SK-N-SH (cell line): ENCODE measurements around the gene CASP8AP2. TPM values are rescaled to one million over a fixed set of nuclear protein-coding genes. Genes with fewer than 3 reads are reported as not detected.

Experiments
- CTCF ChIA-PET: fragments of 300-600, 350-600 bp; formaldehyde crosslinking; extraction: SDS; loops from one replicate; lab custom pipeline; 2021; lab: Yijun Ruan, JAX
- POLR2A ChIA-PET: fragments of 350-600 bp; sonication (Branson Sonifier 250); formaldehyde crosslinking; extraction: SDS; loops from one replicate; lab custom pipeline; 2020; ENCODE audit warnings: antibody characterized with exemption, inconsistent platforms; lab: Yijun Ruan, JAX
- DNase-seq: peaks from one replicate; pipeline ENCODE4 v3.0.0; 2012
- H2AFZ ChIP-seq: fragments of 200-600 bp; sonication (generic); 2 replicates; pipeline ENCODE4 v1.8.1; 2016; ENCODE audit warnings: antibody characterized with exemption, mild to moderate bottlenecking, low read depth
- H3F3A ChIP-seq: fragments of 200-600 bp; sonication (generic); replicated peaks from 2 replicates; pipeline ENCODE3; 2016; ENCODE audit warnings: antibody characterized with exemption, mild to moderate bottlenecking; ENCODE audit not compliant: insufficient read depth
- H3K27ac ChIP-seq, 2 experiments: fragments of 200-500 bp in 1 of 2; fragments of 200-600 bp in 1 of 2; sonication (Bioruptor generic) in 1 of 2; sonication (generic), shearing (Covaris generic) in 1 of 2; 2 replicates each; pipeline versions ENCODE4 v1.5.1 to v1.6.1; 2014 to 2016; ENCODE audit warnings: low read depth in 2 of 2, inconsistent platforms in 1 of 2, low read length in 1 of 2, mild to moderate bottlenecking in 1 of 2, mixed read lengths in 1 of 2
- H3K27me3 ChIP-seq: fragments of 200-600 bp; sonication (generic), shearing (Covaris generic); 2 replicates; pipeline ENCODE4 v1.6.1; 2016; ENCODE audit warnings: mixed run types; ENCODE audit not compliant: insufficient read depth
- H3K36me3 ChIP-seq, 2 experiments: fragments of 200-500 bp in 1 of 2; fragments of 200-600 bp in 1 of 2; sonication (Bioruptor generic) in 1 of 2; sonication (generic) in 1 of 2; replicated peaks in 1 of 2; 2 replicates each; pipeline versions ENCODE3 to v1.5.1; 2014 to 2016; ENCODE audit warnings: low read length in 1 of 2, mild to moderate bottlenecking in 1 of 2; ENCODE audit not compliant: insufficient read depth in 2 of 2, control insufficient read depth in 1 of 2
- H3K4me1 ChIP-seq, 2 experiments: fragments of 200-500 bp in 1 of 2; fragments of 200-600 bp in 1 of 2; sonication (Bioruptor generic) in 1 of 2; sonication (generic), shearing (Covaris generic) in 1 of 2; 2 replicates each; pipeline versions ENCODE4 v1.5.1 to v1.6.1; 2014 to 2016; ENCODE audit warnings: low read depth in 1 of 2, low read length in 1 of 2, mixed run types in 1 of 2; ENCODE audit not compliant: insufficient read depth in 2 of 2, control insufficient read depth in 1 of 2
- H3K4me2 ChIP-seq: fragments of 200-600 bp; sonication (generic), shearing (Covaris generic); 2 replicates; pipeline ENCODE4 v1.6.1; 2017; ENCODE audit warnings: mixed run types
- H3K4me3 ChIP-seq, 2 experiments: fragments of 200-500 bp in 1 of 2; fragments of 200-600 bp in 1 of 2; sonication (Bioruptor generic) in 1 of 2; sonication (generic), shearing (Covaris generic) in 1 of 2; 2 replicates each; pipeline versions ENCODE4 v1.5.1 to v1.8.1; 2014 to 2016; ENCODE audit warnings: low read depth in 2 of 2, inconsistent platforms in 1 of 2, low read length in 1 of 2, mild to moderate bottlenecking in 1 of 2, mixed read lengths in 1 of 2, moderate library complexity in 1 of 2
- H3K79me2 ChIP-seq: fragments of 200-600 bp; sonication (generic); 2 replicates; pipeline ENCODE4 v1.8.1; 2017; ENCODE audit warnings: mild to moderate bottlenecking; ENCODE audit not compliant: insufficient read depth
- H3K9ac ChIP-seq: fragments of 200-600 bp; sonication (generic); 2 replicates; pipeline ENCODE4 v1.6.1; 2017; ENCODE audit warnings: mixed run types
- H3K9me2 ChIP-seq: fragments of 200-600 bp; sonication (generic); 2 replicates; pipeline ENCODE4 v1.6.1; 2017; ENCODE audit warnings: mixed run types
- H3K9me3 ChIP-seq: fragments of 200-600 bp; sonication (generic); 2 replicates; pipeline ENCODE4 v1.6.1; 2017; ENCODE audit warnings: mixed run types, mild to moderate bottlenecking, moderate library complexity
- H4K20me1 ChIP-seq: fragments of 200-600 bp; sonication (generic); 2 replicates; pipeline ENCODE4 v1.6.1; 2017; ENCODE audit warnings: mild to moderate bottlenecking, mixed run types; ENCODE audit not compliant: insufficient read depth
- CHD2 ChIP-seq: fragments of 150-350 bp; IDR thresholded peaks from 2 replicates; pipeline ENCODE4 v1.6.1; 2018; ENCODE audit warnings: low read length; ENCODE audit not compliant: partially characterized antibody
- ELF1 ChIP-seq: IDR thresholded peaks from 2 replicates; pipeline ENCODE4 v1.4.0; 2012
- EP300 ChIP-seq, 2 experiments: IDR thresholded peaks; 2 replicates each; pipeline versions ENCODE4 v1.4.0 to v1.6.1; 2012; ENCODE audit warnings: borderline replicate concordance in 1 of 2, low read depth in 1 of 2, low read length in 1 of 2
- EZH2phosphoT487 ChIP-seq: fragments of 200-600 bp; sonication (generic); IDR thresholded peaks from 2 replicates; pipeline ENCODE4 v1.6.1; 2017; ENCODE audit warnings: low read depth, mixed run types, mild to moderate bottlenecking, antibody characterized with exemption, moderate library complexity, borderline replicate concordance
- FOXJ3 ChIP-seq: sonication (generic); formaldehyde crosslinking; IDR thresholded peaks from 2 replicates; pipeline ENCODE4 v1.5.1; 2020; ENCODE audit warnings: mild to moderate bottlenecking, missing genetic modification reagents
- GATA2 ChIP-seq: sonication (generic); formaldehyde crosslinking; IDR thresholded peaks from 2 replicates; pipeline ENCODE4 v1.5.0; 2020; ENCODE audit warnings: mild to moderate bottlenecking, missing genetic modification reagents
- MEF2A ChIP-seq: IDR thresholded peaks from 2 replicates; pipeline ENCODE4 v1.4.0; 2012; ENCODE audit warnings: low read depth, borderline replicate concordance
- MXI1 ChIP-seq: IDR thresholded peaks from 2 replicates; pipeline ENCODE4 v1.6.1; 2012; ENCODE audit warnings: mild to moderate bottlenecking, low read depth, low read length, improper control_type of control experiment
- NFIC ChIP-seq: IDR thresholded peaks from 2 replicates; pipeline ENCODE4 v1.4.0; 2012; ENCODE audit warnings: borderline replicate concordance
- NRF1 ChIP-seq: IDR thresholded peaks from 2 replicates; pipeline ENCODE4 v1.6.1; 2012; ENCODE audit warnings: low read depth, mild to moderate bottlenecking, low read length
- POLR2AphosphoS5 ChIP-seq: IDR thresholded peaks from 2 replicates; pipeline ENCODE4 v1.6.1; 2012; ENCODE audit warnings: low read depth, low read length
- RAD21 ChIP-seq: IDR thresholded peaks from 2 replicates; pipeline ENCODE4 v1.6.1; 2012; ENCODE audit warnings: mild to moderate bottlenecking, low read length
- RXRA ChIP-seq: IDR thresholded peaks from 2 replicates; pipeline ENCODE4 v1.4.0; 2012; ENCODE audit warnings: low read depth, mild to moderate bottlenecking, borderline replicate concordance
- SIN3A ChIP-seq: IDR thresholded peaks from 2 replicates; pipeline ENCODE4 v1.6.1; 2012; ENCODE audit warnings: low read depth, mild to moderate bottlenecking, low read length, moderate library complexity, borderline replicate concordance
- TAF1 ChIP-seq: IDR thresholded peaks from 2 replicates; pipeline ENCODE4 v1.6.1; 2012; ENCODE audit warnings: low read depth, mild to moderate bottlenecking, low read length, moderate library complexity, borderline replicate concordance
- TCF12 ChIP-seq: IDR thresholded peaks from 2 replicates; pipeline ENCODE4 v1.4.0; 2012
- TEAD4 ChIP-seq: IDR thresholded peaks from 2 replicates; pipeline ENCODE4 v1.4.0; 2012; ENCODE audit warnings: mild to moderate bottlenecking, borderline replicate concordance; ENCODE audit not compliant: insufficient read depth
- YY1 ChIP-seq: IDR thresholded peaks from 2 replicates; pipeline ENCODE4 v1.4.0; 2012; ENCODE audit warnings: low read depth, mild to moderate bottlenecking
- WGBS: methylation state at CpG from one replicate; pipeline ENCODE4 v1.1.6; 2017; ENCODE audit warnings: low lambda C conversion rate; 5-methylcytosine and 5-hydroxymethylcytosine counted together
- polyA plus RNA-seq, 3 experiments: library from polyadenylated mRNA; depleted of rRNA; stranded (reverse); fragments of >200 nt; gene quantifications; 2 replicates each; pipeline ENCODE4 v1.2.3, GENCODE V29; 2012
- TF ChIP-seq, protein P1 (sequence below): IDR thresholded peaks from 2 replicates; pipeline ENCODE4 v1.4.0; 2012; ENCODE audit warnings: low read depth, borderline replicate concordance
- TF ChIP-seq, protein P2 (sequence below): IDR thresholded peaks from 2 replicates; pipeline ENCODE4 v1.4.0; 2012; ENCODE audit warnings: low read depth, borderline replicate concordance
- TF ChIP-seq, protein P3 (sequence below): IDR thresholded peaks from 2 replicates; pipeline ENCODE4 v1.4.0; 2012; ENCODE audit warnings: low read depth

CASP8AP2 gene
- polyA plus RNA-seq, 1 of the 3 experiments (the other 2 are of a cell fraction), result 2.8 TPM

DNA sequence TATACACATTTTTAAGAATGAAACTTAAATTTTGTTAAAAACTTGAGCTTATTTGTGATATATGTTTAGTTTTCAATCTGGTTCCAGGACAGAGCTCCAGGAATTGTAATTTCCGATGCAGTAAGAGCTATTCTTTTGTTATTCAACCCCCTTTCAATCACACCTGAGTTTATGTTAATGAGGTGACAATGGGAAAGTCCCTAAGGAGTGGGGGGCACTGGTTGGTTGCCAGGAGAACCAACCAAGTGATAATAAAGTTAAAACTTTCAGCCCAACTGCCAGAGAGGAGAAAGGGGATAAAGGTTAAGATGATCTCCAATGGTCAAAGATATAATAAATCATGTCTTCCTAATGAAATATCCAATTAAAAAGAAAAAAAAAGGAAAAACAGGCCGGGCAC, 29.9 kb upstream of the CASP8AP2 start:
- Histone ChIP-seq H3K9ac (no peak overlapping the region), H3F3A (peaks cover 4% of the 10 kb centered on the region), H3K4me1 (no peaks in the 10 kb centered on the region), H3K9me2 (no peaks in the 10 kb centered on the region), H3K36me3 (no peaks in the 10 kb centered on the region), H3K79me2 (peaks cover 12% of the 10 kb centered on the region; the same call in 1 of the 2 replicates), H3K9me3 (no peaks in the 10 kb centered on the region), H3K27ac (no peak overlapping the region), H3K4me3 (no peak overlapping the region), H3K27me3 (no peaks in the 10 kb centered on the region), H2AFZ (no peak overlapping the region), H3K4me2 (no peak overlapping the region), H4K20me1 (no peaks in the 10 kb centered on the region)
- no peak for DNase-seq
- ChIA-PET CTCF (interaction anchor here (1.0 kb wide), 1 partner anchor 11 kb away, joined by 3 read pairs; no protein-coding TSS in a partner anchor), POLR2A (no interaction called here)
- TF ChIP-seq TAF1 (no peak), RXRA (no peak), MXI1 (no peak), ELF1 (no peak), CHD2 (no peak), TCF12 (no peak), EZH2phosphoT487 (no peak), TEAD4 (no peak), RAD21 (no peak), YY1 (no peak)
- TF ChIP-seq, protein P1, sequence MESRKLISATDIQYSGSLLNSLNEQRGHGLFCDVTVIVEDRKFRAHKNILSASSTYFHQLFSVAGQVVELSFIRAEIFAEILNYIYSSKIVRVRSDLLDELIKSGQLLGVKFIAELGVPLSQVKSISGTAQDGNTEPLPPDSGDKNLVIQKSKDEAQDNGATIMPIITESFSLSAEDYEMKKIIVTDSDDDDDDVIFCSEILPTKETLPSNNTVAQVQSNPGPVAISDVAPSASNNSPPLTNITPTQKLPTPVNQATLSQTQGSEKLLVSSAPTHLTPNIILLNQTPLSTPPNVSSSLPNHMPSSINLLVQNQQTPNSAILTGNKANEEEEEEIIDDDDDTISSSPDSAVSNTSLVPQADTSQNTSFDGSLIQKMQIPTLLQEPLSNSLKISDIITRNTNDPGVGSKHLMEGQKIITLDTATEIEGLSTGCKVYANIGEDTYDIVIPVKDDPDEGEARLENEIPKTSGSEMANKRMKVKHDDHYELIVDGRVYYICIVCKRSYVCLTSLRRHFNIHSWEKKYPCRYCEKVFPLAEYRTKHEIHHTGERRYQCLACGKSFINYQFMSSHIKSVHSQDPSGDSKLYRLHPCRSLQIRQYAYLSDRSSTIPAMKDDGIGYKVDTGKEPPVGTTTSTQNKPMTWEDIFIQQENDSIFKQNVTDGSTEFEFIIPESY, result no peak
- WGBS, result 93% methylated on average over 2 of the region's 2 CpGs

DNA sequence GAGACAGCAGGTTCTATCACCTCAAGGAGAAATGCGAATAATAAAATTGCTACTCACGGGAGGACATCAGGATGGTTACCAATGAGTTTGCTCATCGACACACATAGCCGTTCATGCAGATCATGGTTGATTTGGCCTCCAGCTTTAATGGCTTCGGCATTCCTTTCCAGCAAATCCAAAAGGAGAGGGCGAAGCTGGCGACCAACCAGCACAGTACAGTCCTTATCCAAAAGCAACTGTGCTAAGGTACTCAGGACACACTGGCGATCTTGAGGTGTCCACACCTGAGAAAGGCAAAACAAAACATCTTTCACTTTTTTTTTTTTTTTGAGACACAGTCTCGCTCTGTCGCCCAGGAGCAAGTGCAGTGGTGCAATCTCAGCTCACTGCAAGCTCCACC, 26.4 kb upstream of the CASP8AP2 start:
- H3K4me3 ChIP-seq, result no peak overlapping the region
- H3K4me2 ChIP-seq, result no peak overlapping the region
- H4K20me1 ChIP-seq, result no peaks in the 10 kb centered on the region
- H3K27me3 ChIP-seq, result no peaks in the 10 kb centered on the region
- POLR2A ChIA-PET, result no interaction called here
- CTCF ChIA-PET, result interaction anchor here (1.3 to 2.8 kb wide), 4 partner anchors 10 to 432 kb away, joined by 3 to 9 read pairs (median 4); no protein-coding TSS in a partner anchor
- H3F3A ChIP-seq, result peaks cover 4% of the 10 kb centered on the region
- H3K9me3 ChIP-seq, result no peaks in the 10 kb centered on the region
- DNase-seq, result no peak
- TF ChIP-seq MEF2A, result no peak
- TF ChIP-seq, protein P2, sequence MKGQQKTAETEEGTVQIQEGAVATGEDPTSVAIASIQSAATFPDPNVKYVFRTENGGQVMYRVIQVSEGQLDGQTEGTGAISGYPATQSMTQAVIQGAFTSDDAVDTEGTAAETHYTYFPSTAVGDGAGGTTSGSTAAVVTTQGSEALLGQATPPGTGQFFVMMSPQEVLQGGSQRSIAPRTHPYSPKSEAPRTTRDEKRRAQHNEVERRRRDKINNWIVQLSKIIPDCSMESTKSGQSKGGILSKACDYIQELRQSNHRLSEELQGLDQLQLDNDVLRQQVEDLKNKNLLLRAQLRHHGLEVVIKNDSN, result no peak
- no peak for TF ChIP-seq NRF1
- no peak for TF ChIP-seq FOXJ3 (CRISPR knock-in tag)
- no peak for TF ChIP-seq POLR2AphosphoS5
- TF ChIP-seq EP300 (IDR thresholded peaks at IDR 0.05; ENCODE audit: borderline replicate concordance in 1 of 2, low read depth in 1 of 2, low read length in 1 of 2), result no peak
- no peak for TF ChIP-seq TEAD4
- TF ChIP-seq MXI1, result no peak
- TF ChIP-seq SIN3A, result no peak
- no peak for TF ChIP-seq TAF1
- no peak for TF ChIP-seq NFIC
- TF ChIP-seq, protein P3, sequence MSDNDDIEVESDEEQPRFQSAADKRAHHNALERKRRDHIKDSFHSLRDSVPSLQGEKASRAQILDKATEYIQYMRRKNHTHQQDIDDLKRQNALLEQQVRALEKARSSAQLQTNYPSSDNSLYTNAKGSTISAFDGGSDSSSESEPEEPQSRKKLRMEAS, result no peak
- no peak for TF ChIP-seq GATA2
- TF ChIP-seq, protein P1, result no peak
- no peak for TF ChIP-seq YY1
- H3K27ac ChIP-seq, result no peak overlapping the region
- H2AFZ ChIP-seq, result no peak overlapping the region
- H3K4me1 ChIP-seq, result no peaks in the 10 kb centered on the region
- 95% methylated on average over 10 of the region's 10 CpGs for whole genome bisulfite sequencing
- no peaks in the 10 kb centered on the region for H3K36me3 ChIP-seq
- H3K9me2 ChIP-seq, result no peaks in the 10 kb centered on the region
- peaks cover 24% of the 10 kb centered on the region; the same call in 1 of the 2 replicates for H3K79me2 ChIP-seq
- H3K9ac ChIP-seq, result no peak overlapping the region
